Testis (tissue), 3 donors: Measurements from ENCODE around the gene ALDH1A3. TPM values are rescaled to one million over a fixed set of nuclear protein-coding genes. Genes with fewer than 3 reads are reported as not detected.

Source experiments
- DNase-seq: peaks from one replicate; pipeline ENCODE4 v3.0.0-alpha.2; 2019
- H3K27ac ChIP-seq, 2 donors: fragments of 200-600 bp; sonication (generic); one replicate each; pipeline ENCODE4 v1.5.1; 2019
- H3K27me3 ChIP-seq: fragments of 200-600 bp; sonication (generic); one replicate; pipeline ENCODE4 v1.5.1; 2019
- H3K36me3 ChIP-seq: fragments of 200-600 bp; sonication (generic); one replicate; pipeline ENCODE4 v1.5.1; 2017; ENCODE audit warnings: low read depth; ENCODE audit errors: missing control alignments
- H3K4me1 ChIP-seq: fragments of 200-600 bp; sonication (generic); one replicate; pipeline ENCODE4 v1.5.1; 2019
- H3K4me3 ChIP-seq, 2 donors: fragments of 200-600 bp; sonication (generic); one replicate each; pipeline ENCODE4 v1.5.1; 2017 to 2019
- H3K9me3 ChIP-seq: fragments of 200-600 bp; sonication (generic); one replicate; pipeline ENCODE4 v1.5.1; 2017
- POLR2A ChIP-seq: fragments of 450-650 bp; IDR thresholded peaks from one replicate; pipeline ENCODE4 v1.6.1; 2017; ENCODE audit warnings: antibody characterized with exemption, mild to moderate bottlenecking, moderate library complexity
- WGBS, 2 donors: methylation state at CpG; one replicate each; pipeline ENCODE4 v1.1.5; 2018; 5-methylcytosine and 5-hydroxymethylcytosine counted together
- intact Hi-C: fragments of 100-400 bp; cut with DNase I; formaldehyde crosslinking; loops from one replicate; pipeline ENCODE4 v1.15.1; 2023; ENCODE audit warnings: low total_unique reads
- polyA plus RNA-seq: library from polyadenylated mRNA; stranded (reverse); fragments of 350-450 nt; fragmentation: Illumina TruSeq; extraction: RNeasy Lipid Tissue Mini Kit (QIAGEN cat#74804); gene quantifications from one replicate; pipeline ENCODE4 v1.2.3, GENCODE V29; 2014; ENCODE audit warnings: low read depth, low replicate concordance; ENCODE audit not compliant: insufficient read depth
- total RNA-seq, 2 donors: library from RNA; depleted of rRNA; stranded (reverse); fragments of >200 nt; gene quantifications; one replicate each; pipeline ENCODE4 v1.2.3, GENCODE V29; 2016
- TF ChIP-seq, protein P1 (sequence below), 3 experiments: fragments of 450-650 bp in 2 of 3; fragments of 200-600 bp in 1 of 3; sonication (generic) in 1 of 3; IDR thresholded peaks; one replicate each; pipeline ENCODE4 v1.5.1; 2016 to 2019; ENCODE audit warnings: antibody characterized with exemption in 3 of 3, mild to moderate bottlenecking in 2 of 3, moderate library complexity in 1 of 3

The ALDH1A3 gene
- total and polyA plus RNA-seq, 3 donors from 2014 or later = 29.5 to 69.9 (median 42.5) TPM

DNA sequence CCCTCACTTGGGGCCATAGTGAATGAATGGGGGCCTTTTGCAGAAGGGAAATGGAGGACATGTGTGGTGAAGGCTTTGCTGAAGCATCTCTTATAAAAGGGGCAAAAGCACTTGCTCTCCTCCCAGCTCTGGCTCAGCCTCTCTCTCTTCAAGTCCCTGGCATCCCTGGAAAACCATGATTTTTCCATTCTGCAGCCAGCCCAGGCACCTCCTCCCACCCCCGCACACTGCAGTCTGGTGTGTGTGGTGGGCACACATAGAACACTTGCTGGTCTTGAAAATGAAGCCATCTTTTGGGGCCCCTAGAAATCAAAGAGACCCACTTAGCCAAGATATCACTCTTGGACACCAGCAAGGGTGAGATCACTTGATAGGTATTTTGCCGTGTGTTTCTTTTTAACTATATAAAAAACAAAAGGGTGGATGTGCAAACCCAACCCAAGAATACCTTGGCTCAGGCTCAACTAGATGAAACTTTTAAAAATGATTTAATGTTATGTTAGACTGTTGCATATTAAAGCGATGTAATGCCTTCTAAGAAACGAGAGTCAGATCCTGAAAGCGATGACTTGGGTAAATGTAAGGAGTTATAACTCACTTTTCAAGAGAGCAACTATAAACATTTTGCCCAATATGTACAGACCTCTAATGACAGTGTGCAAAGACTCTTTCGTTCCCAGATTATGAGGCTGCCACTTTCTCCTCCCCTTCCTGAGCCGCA is 16.4 kb upstream of the ALDH1A3 start:
- Histone ChIP-seq H3K4me3 (no peak overlapping the region), H3K4me1 (no peaks in the 10 kb centered on the region), H3K27ac (no peak overlapping the region), H3K36me3 (no peaks in the 10 kb centered on the region), H3K27me3 (no peaks in the 10 kb centered on the region), H3K9me3 (no peaks in the 10 kb centered on the region)
- intact Hi-C loops = no loop called here
- WGBS, 2 donors = 75 to 81% methylated on average over 7 of the region's 7 CpGs
- DNase-seq = no peak
- TF ChIP-seq, protein P1, sequence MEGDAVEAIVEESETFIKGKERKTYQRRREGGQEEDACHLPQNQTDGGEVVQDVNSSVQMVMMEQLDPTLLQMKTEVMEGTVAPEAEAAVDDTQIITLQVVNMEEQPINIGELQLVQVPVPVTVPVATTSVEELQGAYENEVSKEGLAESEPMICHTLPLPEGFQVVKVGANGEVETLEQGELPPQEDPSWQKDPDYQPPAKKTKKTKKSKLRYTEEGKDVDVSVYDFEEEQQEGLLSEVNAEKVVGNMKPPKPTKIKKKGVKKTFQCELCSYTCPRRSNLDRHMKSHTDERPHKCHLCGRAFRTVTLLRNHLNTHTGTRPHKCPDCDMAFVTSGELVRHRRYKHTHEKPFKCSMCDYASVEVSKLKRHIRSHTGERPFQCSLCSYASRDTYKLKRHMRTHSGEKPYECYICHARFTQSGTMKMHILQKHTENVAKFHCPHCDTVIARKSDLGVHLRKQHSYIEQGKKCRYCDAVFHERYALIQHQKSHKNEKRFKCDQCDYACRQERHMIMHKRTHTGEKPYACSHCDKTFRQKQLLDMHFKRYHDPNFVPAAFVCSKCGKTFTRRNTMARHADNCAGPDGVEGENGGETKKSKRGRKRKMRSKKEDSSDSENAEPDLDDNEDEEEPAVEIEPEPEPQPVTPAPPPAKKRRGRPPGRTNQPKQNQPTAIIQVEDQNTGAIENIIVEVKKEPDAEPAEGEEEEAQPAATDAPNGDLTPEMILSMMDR (IDR thresholded peaks at IDR 0.05) = no peak

DNA sequence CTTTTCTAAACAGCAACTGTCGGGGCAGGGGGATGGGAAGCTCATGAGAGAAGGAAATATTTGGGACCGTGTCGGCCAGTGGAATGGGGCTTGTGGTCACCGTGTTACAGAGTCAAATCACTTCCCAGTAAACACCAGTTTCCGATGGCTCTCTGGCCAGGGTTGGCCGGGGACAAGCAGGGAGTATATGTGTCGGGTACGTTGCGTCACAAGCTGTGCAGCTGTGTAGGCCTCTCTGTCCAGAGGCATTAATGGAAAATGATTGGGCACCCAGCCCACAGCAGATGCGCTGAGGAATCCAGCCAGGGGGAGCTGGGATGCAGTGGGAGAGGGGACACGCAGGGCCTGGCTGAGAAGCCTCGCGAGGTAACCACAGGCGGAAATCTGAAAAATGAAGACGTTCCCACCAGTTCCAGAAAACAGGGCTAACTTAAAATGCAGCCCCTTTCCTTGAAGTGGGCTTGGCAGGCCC is 15.8 kb upstream of the ALDH1A3 start:
- no peaks in the 10 kb centered on the region for H3K9me3 ChIP-seq
- TF ChIP-seq, protein P1 (IDR thresholded peaks at IDR 0.05) = no peak
- TF ChIP-seq POLR2A = no peak
- H3K36me3 ChIP-seq = no peaks in the 10 kb centered on the region
- H3K4me1 ChIP-seq = no peaks in the 10 kb centered on the region
- 56 to 73% methylated on average over 15 of the region's 15 CpGs for WGBS, 2 donors
- DNase-seq = no peak
- no peak overlapping the region for H3K27ac ChIP-seq
- H3K27me3 ChIP-seq = no peaks in the 10 kb centered on the region
- H3K4me3 ChIP-seq = no peak overlapping the region
- intact Hi-C loops = no loop called here

DNA sequence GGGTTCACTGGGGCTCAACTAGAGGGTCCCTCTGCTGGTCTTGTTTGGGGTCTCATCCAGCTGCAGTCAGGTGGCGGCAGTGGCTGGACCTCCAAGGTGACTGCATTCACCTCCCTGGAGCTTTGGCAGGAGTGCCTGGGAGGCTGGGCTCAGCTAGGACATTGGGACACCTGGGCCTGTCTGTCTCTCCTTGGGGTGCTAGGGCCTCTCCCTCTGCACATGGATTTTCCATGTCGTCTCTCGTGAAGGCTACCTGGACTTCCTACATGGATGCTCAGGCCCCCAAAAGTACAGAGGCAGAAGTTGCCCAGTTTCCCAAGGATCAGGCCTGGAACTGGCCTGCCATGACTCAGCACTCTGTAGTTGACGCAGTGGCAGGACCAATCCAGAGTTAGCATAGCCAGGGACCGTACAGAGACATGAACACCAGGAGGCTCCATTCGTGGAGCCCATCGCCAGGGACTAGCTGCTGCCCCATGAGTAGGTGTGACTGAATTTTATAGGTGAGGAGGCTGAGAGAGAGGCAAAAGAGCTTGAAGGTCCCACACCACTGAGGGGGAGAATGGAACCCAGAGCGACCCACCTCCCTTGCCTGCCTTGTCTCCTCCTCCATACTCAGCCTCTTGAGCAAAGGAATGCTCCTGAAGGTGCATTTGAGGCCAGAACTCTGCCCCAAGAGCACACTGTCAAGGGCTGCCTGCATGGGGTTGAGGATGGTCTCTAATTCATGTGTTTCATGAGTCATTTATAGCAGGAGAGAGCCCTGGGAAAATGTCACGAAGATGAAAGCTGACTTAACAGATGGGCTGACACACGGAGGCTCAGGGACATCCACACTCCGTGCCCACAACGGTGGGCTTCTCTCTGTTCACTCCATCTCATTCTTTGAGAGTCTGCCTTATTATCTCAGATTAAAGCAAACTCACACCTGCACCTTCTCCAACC is 13.0 kb upstream of the ALDH1A3 start:
- Histone ChIP-seq H3K27ac (no peak overlapping the region), H3K4me1 (no peaks in the 10 kb centered on the region), H3K4me3 (no peak overlapping the region), H3K9me3 (no peaks in the 10 kb centered on the region), H3K27me3 (no peaks in the 10 kb centered on the region), H3K36me3 (no peaks in the 10 kb centered on the region)
- no peak for TF ChIP-seq POLR2A
- TF ChIP-seq, protein P1 (IDR thresholded peaks at IDR 0.05) = no peak
- intact Hi-C loops = no loop called here
- no peak for DNase-seq
- WGBS, 2 donors = 89 to 91% methylated on average over 9 to 12 of the region's 12 CpGs

- H3K36me3 ChIP-seq = no peaks in the 10 kb centered on the region
- DNase-seq = no peak
- H3K27ac ChIP-seq = no peak overlapping the region
- no peaks in the 10 kb centered on the region for H3K4me1 ChIP-seq
- TF ChIP-seq, protein P1 (IDR thresholded peaks at IDR 0.05) = no peak
- WGBS, 2 donors = 76 to 78% methylated on average over 3 of the region's 3 CpGs
- no peaks in the 10 kb centered on the region for H3K9me3 ChIP-seq
- H3K27me3 ChIP-seq = no peaks in the 10 kb centered on the region
- intact Hi-C loops = no loop called here
- no peak overlapping the region for H3K4me3 ChIP-seq
Observed at GRCh38 chr15:100867433-100867832, 12.2 kb upstream of the ALDH1A3 start.
